HCT116 (cell line): ENCODE results near the gene THADA.

Source experiments
- FOSL1 ChIP-seq: IDR thresholded peaks from 2 replicates; pipeline ENCODE4 v1.6.1; 2012; ENCODE audit warnings: low read depth
- JUND ChIP-seq: IDR thresholded peaks from 2 replicates; pipeline ENCODE4 v1.6.1; 2012
- POLR2A ChIP-seq: IDR thresholded peaks from 2 replicates; pipeline ENCODE4 v1.7.0; 2011; ENCODE audit warnings: borderline replicate concordance; ENCODE audit not compliant: insufficient read depth, insufficient read length; ENCODE audit errors: extremely low read depth
- YY1 ChIP-seq: IDR thresholded peaks from 2 replicates; pipeline ENCODE4 v1.6.1; 2011; ENCODE audit warnings: low read length, low read depth, moderate library complexity, mild to moderate bottlenecking; ENCODE audit not compliant: insufficient replicate concordance; ENCODE audit errors: extremely low read depth
- TF ChIP-seq, protein P1 (sequence below): IDR thresholded peaks from 2 replicates; pipeline ENCODE4 v1.6.1; 2012
- TF ChIP-seq, protein P2 (sequence below): IDR thresholded peaks from 2 replicates; pipeline ENCODE4 v1.6.1; 2012; ENCODE audit warnings: low read depth

DNA sequence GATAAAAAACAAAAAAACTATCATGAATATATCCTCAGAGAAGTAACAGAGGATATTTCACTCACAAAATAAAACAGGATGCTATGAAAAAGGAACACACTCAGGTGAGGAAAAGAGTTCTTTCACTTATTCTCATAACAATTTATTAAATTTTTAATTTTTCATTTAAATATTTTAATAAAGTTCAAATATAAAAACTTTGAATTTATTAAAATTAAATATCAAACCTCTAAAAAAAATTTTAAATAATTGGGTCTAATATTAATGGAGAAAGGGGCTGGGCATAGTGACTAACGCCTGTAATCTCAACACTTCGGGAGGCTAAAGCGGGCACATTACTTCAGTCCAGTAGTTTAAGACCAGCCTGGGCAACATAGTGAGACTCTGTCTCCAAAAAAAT lies 10.1 kb downstream of the THADA start:
- TF ChIP-seq, protein P1, sequence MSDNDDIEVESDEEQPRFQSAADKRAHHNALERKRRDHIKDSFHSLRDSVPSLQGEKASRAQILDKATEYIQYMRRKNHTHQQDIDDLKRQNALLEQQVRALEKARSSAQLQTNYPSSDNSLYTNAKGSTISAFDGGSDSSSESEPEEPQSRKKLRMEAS: no peak
- TF ChIP-seq YY1 (no peak), POLR2A (no peak), FOSL1 (no peak), JUND (no peak)
- TF ChIP-seq, protein P2, sequence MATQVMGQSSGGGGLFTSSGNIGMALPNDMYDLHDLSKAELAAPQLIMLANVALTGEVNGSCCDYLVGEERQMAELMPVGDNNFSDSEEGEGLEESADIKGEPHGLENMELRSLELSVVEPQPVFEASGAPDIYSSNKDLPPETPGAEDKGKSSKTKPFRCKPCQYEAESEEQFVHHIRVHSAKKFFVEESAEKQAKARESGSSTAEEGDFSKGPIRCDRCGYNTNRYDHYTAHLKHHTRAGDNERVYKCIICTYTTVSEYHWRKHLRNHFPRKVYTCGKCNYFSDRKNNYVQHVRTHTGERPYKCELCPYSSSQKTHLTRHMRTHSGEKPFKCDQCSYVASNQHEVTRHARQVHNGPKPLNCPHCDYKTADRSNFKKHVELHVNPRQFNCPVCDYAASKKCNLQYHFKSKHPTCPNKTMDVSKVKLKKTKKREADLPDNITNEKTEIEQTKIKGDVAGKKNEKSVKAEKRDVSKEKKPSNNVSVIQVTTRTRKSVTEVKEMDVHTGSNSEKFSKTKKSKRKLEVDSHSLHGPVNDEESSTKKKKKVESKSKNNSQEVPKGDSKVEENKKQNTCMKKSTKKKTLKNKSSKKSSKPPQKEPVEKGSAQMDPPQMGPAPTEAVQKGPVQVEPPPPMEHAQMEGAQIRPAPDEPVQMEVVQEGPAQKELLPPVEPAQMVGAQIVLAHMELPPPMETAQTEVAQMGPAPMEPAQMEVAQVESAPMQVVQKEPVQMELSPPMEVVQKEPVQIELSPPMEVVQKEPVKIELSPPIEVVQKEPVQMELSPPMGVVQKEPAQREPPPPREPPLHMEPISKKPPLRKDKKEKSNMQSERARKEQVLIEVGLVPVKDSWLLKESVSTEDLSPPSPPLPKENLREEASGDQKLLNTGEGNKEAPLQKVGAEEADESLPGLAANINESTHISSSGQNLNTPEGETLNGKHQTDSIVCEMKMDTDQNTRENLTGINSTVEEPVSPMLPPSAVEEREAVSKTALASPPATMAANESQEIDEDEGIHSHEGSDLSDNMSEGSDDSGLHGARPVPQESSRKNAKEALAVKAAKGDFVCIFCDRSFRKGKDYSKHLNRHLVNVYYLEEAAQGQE: no peak
